Vagina (tissue), 2 donors: ENCODE data around the gene DEGS1.

Experiments used
- CTCF ChIP-seq, 3 experiments: fragments of 450-650 bp in 2 of 3; fragments of 200-600 bp in 1 of 3; sonication (generic) in 1 of 3; IDR thresholded peaks; one replicate each; pipeline ENCODE4 v1.5.1; 2017 to 2019; ENCODE audit warnings: antibody characterized with exemption in 3 of 3, mild to moderate bottlenecking in 2 of 3, moderate library complexity in 2 of 3
- POLR2A ChIP-seq, 2 donors: fragments of 450-650 bp; IDR thresholded peaks; one replicate each; pipeline ENCODE4 v1.6.1; 2017; ENCODE audit warnings: antibody characterized with exemption in 2 of 2, mild to moderate bottlenecking in 2 of 2, moderate library complexity in 2 of 2
- POLR2AphosphoS5 ChIP-seq, 2 donors: sonication (generic); formaldehyde crosslinking; IDR thresholded peaks; one replicate each; pipeline ENCODE4 v1.9.0; 2017; ENCODE audit warnings: antibody characterized with exemption in 2 of 2, mild to moderate bottlenecking in 2 of 2, low read depth in 1 of 2; ENCODE audit not compliant: insufficient read depth in 1 of 2

GRCh38 chr1:224169718-224170270, 13.2 kb upstream of the DEGS1 start:
- TF ChIP-seq CTCF (IDR thresholded peaks at IDR 0.05) (no peak), POLR2A (IDR thresholded peaks at IDR 0.05) (no peak), POLR2AphosphoS5 (IDR thresholded peaks at IDR 0.05; ENCODE audit: insufficient read depth in 1 of 2, low read depth in 1 of 2) (no peak)
